Esophagus muscularis mucosa (tissue), 4 donors: Measurements from ENCODE around the gene NAPG. TPM values are rescaled to one million over a fixed set of nuclear protein-coding genes. Genes with fewer than 3 reads are reported as not detected.
"Not testable (repeated sequence)": the region's sequence is repeated elsewhere in the genome, so short reads cannot be mapped to it uniquely, and the experiment has no call there.

ENCODE experiments used
- DNase-seq: peaks from one replicate; pipeline ENCODE4 v3.0.0-alpha.2; 2017; ENCODE audit errors: extremely low spot score
- H3K27ac ChIP-seq, 4 donors: fragments of 200-600 bp; sonication (generic); replicated peaks in 1 of 4; 1 replicate in 3 of 4; 2 replicates in 1 of 4; pipeline ENCODE4 v1.5.1; 2016 to 2019; ENCODE audit warnings: mild to moderate bottlenecking in 1 of 4
- H3K27me3 ChIP-seq, 4 donors: fragments of 200-600 bp; sonication (generic); one replicate each; pipeline versions ENCODE4 v1.5.1 to v1.6.0; 2016 to 2019
- H3K36me3 ChIP-seq, 4 donors: fragments of 200-600 bp; sonication (generic); one replicate each; pipeline ENCODE4 v1.5.1; 2016 to 2019
- H3K4me1 ChIP-seq, 4 donors: fragments of 200-600 bp; sonication (generic); one replicate each; pipeline ENCODE4 v1.5.1; 2016 to 2019
- H3K4me3 ChIP-seq, 4 donors: fragments of 200-600 bp; sonication (generic); 1 replicate in 2 of 4; 2 replicates in 2 of 4; pipeline ENCODE4 v1.5.1; 2016 to 2019; ENCODE audit warnings: mild to moderate bottlenecking in 4 of 4, moderate library complexity in 1 of 4
- H3K9me3 ChIP-seq, 4 donors: fragments of 200-600 bp; sonication (generic); 1 replicate in 3 of 4; 2 replicates in 1 of 4; pipeline ENCODE4 v1.5.1; 2016 to 2019
- CTCF ChIP-seq, 3 experiments: fragments of 200-600 bp in 2 of 3; fragments of 450-650 bp in 1 of 3; sonication (generic) in 2 of 3; IDR thresholded peaks; one replicate each; pipeline ENCODE4 v1.5.1; 2017 to 2019; ENCODE audit warnings: antibody characterized with exemption in 3 of 3, mild to moderate bottlenecking in 2 of 3, moderate library complexity in 1 of 3
- EP300 ChIP-seq: sonication (generic); formaldehyde crosslinking; IDR thresholded peaks from one replicate; pipeline ENCODE4 v1.6.1; 2017; ENCODE audit warnings: antibody characterized with exemption
- POLR2A ChIP-seq: fragments of 450-650 bp; IDR thresholded peaks from one replicate; pipeline ENCODE4 v1.6.1; 2017; ENCODE audit warnings: antibody characterized with exemption, moderate library complexity, mild to moderate bottlenecking, low read depth
- POLR2AphosphoS5 ChIP-seq, 2 donors: sonication (generic); formaldehyde crosslinking; IDR thresholded peaks; one replicate each; pipeline ENCODE4 v1.6.1; 2017; ENCODE audit warnings: antibody characterized with exemption in 2 of 2
- WGBS: methylation state at CpG from one replicate; pipeline ENCODE4 v1.1.5; 2018; 5-methylcytosine and 5-hydroxymethylcytosine counted together
- intact Hi-C: fragments of 100-400 bp; cut with DNase I; formaldehyde crosslinking; loops from one replicate; pipeline ENCODE4 v1.15.1; 2023
- total RNA-seq, 4 donors: library from RNA; depleted of rRNA; stranded (reverse); fragments of >200 nt; gene quantifications; one replicate each; pipeline versions ENCODE4 v1.1.0 to v1.2.1, GENCODE V29; 2016

Gene NAPG
- total RNA-seq, 4 donors from 2014 or later = 32.1 to 39.5 (median 34.7) TPM

- WGBS = 79% methylated on average over 1 of the region's 1 CpG
- Histone ChIP-seq H3K4me3 (no peak overlapping the region), H3K27ac (no peak overlapping the region), H3K9me3 (no peaks in the 10 kb centered on the region), H3K27me3 (no peaks in the 10 kb centered on the region), H3K36me3 (no peaks in the 10 kb centered on the region), H3K4me1 (no peaks in the 10 kb centered on the region)
- DNase-seq = no peak
- intact Hi-C loops = no loop called here
- TF ChIP-seq POLR2AphosphoS5 (IDR thresholded peaks at IDR 0.05) (no peak), POLR2A (no peak), EP300 (no peak), CTCF (IDR thresholded peaks at IDR 0.05) (no peak)
Observed at GRCh38 chr18:10570622-10571021, 44.8 kb downstream of the NAPG start.

GRCh38 chr18:10571537-10571936 lies 45.7 kb downstream of the NAPG start:
- H3K27ac ChIP-seq = no peak overlapping the region
- TF ChIP-seq POLR2AphosphoS5 (IDR thresholded peaks at IDR 0.05) = no peak
- TF ChIP-seq CTCF (IDR thresholded peaks at IDR 0.05) = no peak
- no peak for TF ChIP-seq EP300
- no peak for TF ChIP-seq POLR2A
- 57% methylated on average over 2 of the region's 2 CpGs for WGBS
- intact Hi-C loops = no loop called here
- no peaks in the 10 kb centered on the region for H3K4me1 ChIP-seq
- H3K4me3 ChIP-seq = no peak overlapping the region
- no peak for DNase-seq
- H3K36me3 ChIP-seq = no peaks in the 10 kb centered on the region
- H3K9me3 ChIP-seq = no peaks in the 10 kb centered on the region
- H3K27me3 ChIP-seq = no peaks in the 10 kb centered on the region

GRCh38 chr18:10573261-10573660 lies 47.4 kb downstream of the NAPG start:
- H3K4me3 ChIP-seq, H3K27me3 ChIP-seq, H3K9me3 ChIP-seq, H3K4me1 ChIP-seq, intact Hi-C loops, DNase-seq, H3K36me3 ChIP-seq, H3K27ac ChIP-seq: not testable (repeated sequence)
- WGBS = no CpG with 5 or more reads among the region's 2 CpGs

GRCh38 chr18:10574412-10574811 lies 48.6 kb downstream of the NAPG start:
- intact Hi-C loops, H3K9me3 ChIP-seq, H3K4me3 ChIP-seq, H3K27ac ChIP-seq, H3K27me3 ChIP-seq, H3K4me1 ChIP-seq, DNase-seq, H3K36me3 ChIP-seq: not testable (repeated sequence)
- WGBS = 71% methylated on average over 2 of the region's 2 CpGs

- H3K27me3 ChIP-seq, H3K36me3 ChIP-seq, intact Hi-C loops, H3K9me3 ChIP-seq, H3K4me3 ChIP-seq, H3K27ac ChIP-seq, DNase-seq, H3K4me1 ChIP-seq: not testable (repeated sequence)
- 97% methylated on average over 22 of the region's 25 CpGs for WGBS
Observed at GRCh38 chr18:10577842-10578572, 52.2 kb downstream of the NAPG start.

- H3K9me3 ChIP-seq, H3K27me3 ChIP-seq, DNase-seq, H3K4me3 ChIP-seq, intact Hi-C loops, H3K27ac ChIP-seq, H3K4me1 ChIP-seq, H3K36me3 ChIP-seq: not testable (repeated sequence)
- WGBS = 93% methylated on average over 11 of the region's 11 CpGs
Observed at GRCh38 chr18:10578573-10578899, 52.7 kb downstream of the NAPG start.

GRCh38 chr18:10579079-10579867 lies 53.4 kb downstream of the NAPG start:
- intact Hi-C loops = no loop called here
- no peak overlapping the region for H3K27ac ChIP-seq
- H3K9me3 ChIP-seq = no peaks in the 10 kb centered on the region
- H3K27me3 ChIP-seq = no peaks in the 10 kb centered on the region
- no peaks in the 10 kb centered on the region for H3K36me3 ChIP-seq
- no peaks in the 10 kb centered on the region for H3K4me1 ChIP-seq
- 74% methylated on average over 12 of the region's 12 CpGs for WGBS
- H3K4me3 ChIP-seq = no peak overlapping the region
- DNase-seq = no peak
- TF ChIP-seq CTCF (IDR thresholded peaks at IDR 0.05) (no peak), POLR2AphosphoS5 (IDR thresholded peaks at IDR 0.05) (no peak), EP300 (no peak), POLR2A (no peak)
